ENCODE measurements around the gene ULK3. TPM values are rescaled to one million over a fixed set of nuclear protein-coding genes. Genes with fewer than 3 reads are reported as not detected.
A peak's percentile ranks its signal among the peaks of the same experiment; 100 is the strongest.

Gene ULK3
- total RNA-seq, 1 donor from 2014 or later, result 6.5 TPM

- no peak for DNase-seq (ENCODE audit: low spot score)
These were observed 19.6 kb downstream of the ULK3 start for GRCh38 chr15:74823324-74823723.

- no peak for DNase-seq (ENCODE audit: low spot score)
These were observed 20.7 kb downstream of the ULK3 start for GRCh38 chr15:74822233-74822632.

DNA sequence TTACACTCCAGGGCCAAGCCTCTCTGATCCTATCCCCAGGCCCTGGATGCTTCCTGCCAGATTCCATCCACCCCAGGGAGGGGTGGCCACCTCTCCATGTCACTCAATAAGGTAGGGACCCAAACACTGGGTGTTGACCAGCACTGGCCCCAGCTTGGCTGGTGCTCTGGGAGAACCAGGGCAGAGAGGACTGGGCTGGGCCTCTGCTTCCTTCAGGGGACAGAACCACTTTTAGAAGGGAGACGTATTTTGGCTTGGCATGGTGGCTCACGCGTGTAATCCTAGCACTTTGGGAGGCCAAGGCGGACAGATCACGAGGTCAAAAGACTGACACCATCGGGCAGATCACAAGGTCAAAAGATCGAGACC lies 21.2 kb downstream of the ULK3 start:
- no peak for DNase-seq (ENCODE audit: low spot score)

GRCh38 chr15:74821091-74821789 lies 21.7 kb downstream of the ULK3 start:
- DNase-seq (ENCODE audit: low spot score), result no peak

DNA sequence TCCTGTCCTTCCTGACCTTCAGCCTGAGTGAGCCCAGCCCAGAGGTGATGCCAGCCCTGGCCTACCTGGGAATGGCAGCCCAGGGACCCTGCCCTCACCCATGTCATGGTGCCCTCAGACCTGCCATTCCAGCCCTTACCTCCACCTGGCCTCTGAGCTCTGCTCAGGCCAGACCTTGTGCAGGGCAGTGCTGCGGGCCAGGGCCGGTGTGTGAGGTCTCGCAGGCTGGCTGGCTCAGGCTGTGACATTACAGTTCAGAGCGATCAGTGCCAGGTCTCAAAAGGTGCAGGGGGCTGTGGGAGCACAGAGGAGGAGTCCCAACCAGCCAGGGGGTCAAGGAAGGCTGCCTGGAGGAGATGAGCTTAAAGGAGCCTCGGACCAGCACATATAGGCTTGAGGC lies 22.9 kb downstream of the ULK3 start:
- DNase-seq (ENCODE audit: low spot score), result no peak

DNA sequence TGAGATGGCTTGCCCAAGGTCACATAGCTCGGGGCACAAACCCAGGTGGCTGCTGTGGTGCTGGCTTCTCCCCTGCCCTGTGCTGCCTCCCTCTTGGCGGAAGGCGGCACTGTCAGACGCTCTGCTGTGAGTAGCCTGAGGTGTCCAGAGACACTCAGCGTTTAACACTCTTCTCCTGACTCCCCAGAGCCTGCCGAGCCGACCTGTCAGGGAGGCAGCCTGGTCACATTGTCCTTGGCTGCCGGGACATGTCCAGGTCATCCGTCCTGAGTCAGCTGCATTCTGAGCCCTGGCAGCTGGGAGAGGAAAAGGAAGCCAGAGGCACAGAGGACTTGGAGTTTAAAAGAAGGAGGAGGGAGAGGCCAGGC lies 25.6 kb downstream of the ULK3 start:
- no peak for DNase-seq (ENCODE audit: low spot score)

- no peak for DNase-seq (ENCODE audit: low spot score)
These were observed 26.2 kb downstream of the ULK3 start for GRCh38 chr15:74816624-74817369.

DNA sequence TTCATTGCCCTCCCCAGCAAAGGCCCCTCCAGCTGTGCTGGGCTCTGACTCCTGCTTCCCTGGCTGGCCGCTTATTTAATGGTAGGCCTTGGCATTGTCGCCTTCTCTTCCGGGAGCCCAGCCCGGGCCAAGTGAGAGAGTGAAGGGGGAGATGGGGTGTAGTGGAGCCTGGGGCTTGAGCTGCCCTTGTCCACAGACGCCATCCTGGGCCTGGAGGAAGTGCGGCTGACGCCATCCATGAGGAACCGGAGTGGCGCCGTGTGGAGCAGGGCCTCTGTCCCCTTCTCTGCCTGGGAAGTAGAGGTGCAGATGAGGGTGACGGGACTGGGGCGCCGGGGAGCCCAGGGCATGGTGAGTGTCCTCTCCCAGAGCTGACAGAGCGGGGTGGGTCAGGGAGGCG lies 27.0 kb downstream of the ULK3 start:
- DNase-seq (ENCODE audit: low spot score), result no peak

GRCh38 chr15:74815121-74815934 lies 27.6 kb downstream of the ULK3 start:
- peak; percentile 55 for DNase-seq (ENCODE audit: low spot score)

GRCh38 chr15:74812533-74812932 lies 30.4 kb downstream of the ULK3 start, which contains the start of gene LMAN1L:
Gene LMAN1L (plus strand): TSS chr15:74812835. CDS start chr15:74812855, 20 bp downstream.
- DNase-seq (ENCODE audit: low spot score), result no peak

- DNase-seq (ENCODE audit: low spot score), result no peak
These were observed 33.0 kb downstream of the ULK3 start for GRCh38 chr15:74809956-74810355.

DNA sequence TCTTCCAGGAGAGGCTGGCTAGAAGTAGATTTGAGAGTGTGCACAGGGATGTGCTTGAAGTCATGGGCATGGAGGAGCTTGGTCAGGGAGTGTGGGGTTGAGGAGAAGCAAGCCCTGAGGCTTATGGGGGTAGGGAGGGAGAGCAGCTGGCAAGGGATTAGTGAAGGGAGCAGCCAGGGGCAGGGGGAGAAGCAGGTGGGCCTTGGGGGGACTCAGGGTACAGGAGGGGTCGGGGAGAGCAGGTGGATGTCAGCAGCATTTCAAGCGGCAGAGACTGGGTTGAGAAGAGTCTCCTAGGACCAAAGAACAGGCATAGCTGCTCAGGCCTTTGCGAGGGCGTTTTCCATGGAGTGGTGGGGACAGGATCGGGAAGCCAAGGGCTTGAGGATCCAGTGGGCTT lies 33.7 kb downstream of the ULK3 start:
- no peak for DNase-seq (ENCODE audit: low spot score)

GRCh38 chr15:74808840-74809229 lies 34.1 kb downstream of the ULK3 start:
- DNase-seq (ENCODE audit: low spot score), result no peak

DNA sequence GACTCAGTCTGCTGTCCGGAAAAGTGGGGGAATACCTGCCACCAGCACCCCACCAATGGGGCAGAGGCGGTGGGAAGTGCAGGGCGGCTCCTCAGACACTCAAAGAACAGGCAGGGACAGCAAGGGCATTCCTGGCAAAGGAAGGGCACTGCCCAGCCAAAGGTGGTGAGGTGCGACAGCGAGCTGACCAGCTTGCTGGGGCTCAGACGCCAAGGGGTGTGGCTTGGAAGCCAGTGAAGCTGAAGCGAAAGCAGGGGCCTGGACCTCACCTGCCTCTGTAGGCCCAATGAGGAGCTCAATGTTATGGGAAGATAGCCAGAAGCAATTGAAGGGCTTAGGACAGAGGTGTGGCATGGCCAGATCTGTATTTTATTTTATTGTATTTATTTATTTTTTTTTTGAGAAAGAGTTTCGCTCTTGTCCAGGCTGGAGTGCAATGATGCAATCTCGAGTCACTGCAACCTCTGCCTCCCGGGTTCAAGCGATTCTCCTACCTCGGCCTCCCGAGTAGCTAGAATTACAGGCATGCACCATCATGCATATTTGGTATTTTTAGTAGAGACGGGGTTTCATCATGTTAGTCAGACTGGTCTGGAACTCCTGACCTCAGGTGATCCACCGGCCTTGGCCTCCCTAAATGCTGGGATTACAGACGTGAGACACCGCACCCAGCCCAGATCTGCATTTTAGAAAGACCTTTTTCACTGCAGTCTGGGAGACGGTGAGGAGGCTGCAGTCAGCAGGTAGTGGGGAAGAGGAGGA lies 34.7 kb downstream of the ULK3 start:
- no peak for DNase-seq (ENCODE audit: low spot score)

- DNase-seq (ENCODE audit: low spot score), result peak; percentile 71
These were observed 35.7 kb downstream of the ULK3 start for GRCh38 chr15:74807282-74807681.

DNA sequence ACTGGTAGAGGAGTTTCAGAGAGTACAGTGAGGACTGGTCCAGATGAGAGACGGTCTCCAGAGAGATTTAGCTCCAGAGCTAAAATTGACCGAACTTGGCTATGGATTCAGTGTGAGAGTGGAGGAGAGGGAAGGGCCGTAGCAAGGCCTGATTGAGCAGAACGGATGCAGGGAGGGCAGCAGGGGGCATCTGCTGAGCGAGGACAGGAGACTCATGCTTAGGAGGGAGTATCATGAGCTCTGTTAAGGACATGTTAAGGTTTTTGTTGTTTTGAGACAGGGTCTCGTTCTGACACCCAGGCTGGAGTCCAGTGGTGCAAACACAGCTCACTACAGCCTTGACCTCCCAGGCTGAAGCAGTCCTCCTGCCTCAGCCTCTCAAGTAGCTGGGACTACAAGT lies 38.0 kb downstream of the ULK3 start:
- DNase-seq (ENCODE audit: low spot score), result no peak

- no peak for DNase-seq (ENCODE audit: low spot score)
These were observed 40.0 kb downstream of the ULK3 start for GRCh38 chr15:74802862-74803447.

DNA sequence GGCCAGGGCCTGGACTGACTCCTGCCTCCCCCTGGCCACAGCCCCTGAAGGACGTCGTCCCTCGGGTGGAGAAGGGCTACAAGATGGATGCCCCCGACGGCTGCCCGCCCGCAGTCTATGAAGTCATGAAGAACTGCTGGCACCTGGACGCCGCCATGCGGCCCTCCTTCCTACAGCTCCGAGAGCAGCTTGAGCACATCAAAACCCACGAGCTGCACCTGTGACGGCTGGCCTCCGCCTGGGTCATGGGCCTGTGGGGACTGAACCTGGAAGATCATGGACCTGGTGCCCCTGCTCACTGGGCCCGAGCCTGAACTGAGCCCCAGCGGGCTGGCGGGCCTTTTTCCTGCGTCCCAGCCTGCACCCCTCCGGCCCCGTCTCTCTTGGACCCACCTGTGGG lies 40.7 kb downstream of the ULK3 start:
- no peak for DNase-seq (ENCODE audit: low spot score)

GRCh38 chr15:74801311-74801997 lies 41.5 kb downstream of the ULK3 start:
- DNase-seq (ENCODE audit: low spot score), result no peak

DNA sequence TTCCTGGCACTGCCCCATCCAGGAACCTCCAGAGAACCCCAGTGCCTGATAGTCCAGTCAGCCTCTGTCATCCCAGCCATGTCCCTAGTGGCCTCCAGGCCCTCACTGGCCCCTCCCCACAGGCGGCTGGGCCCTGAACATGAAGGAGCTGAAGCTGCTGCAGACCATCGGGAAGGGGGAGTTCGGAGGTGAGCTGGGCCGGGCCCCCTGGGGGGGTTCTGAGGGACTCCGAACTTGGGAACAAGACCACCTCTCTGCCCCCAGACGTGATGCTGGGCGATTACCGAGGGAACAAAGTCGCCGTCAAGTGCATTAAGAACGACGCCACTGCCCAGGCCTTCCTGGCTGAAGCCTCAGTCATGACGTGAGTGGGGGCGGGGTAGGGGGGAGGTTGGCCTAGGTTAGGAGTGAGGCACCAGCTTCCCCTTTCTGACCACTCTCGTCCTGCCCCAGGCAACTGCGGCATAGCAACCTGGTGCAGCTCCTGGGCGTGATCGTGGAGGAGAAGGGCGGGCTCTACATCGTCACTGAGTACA lies 42.3 kb downstream of the ULK3 start:
- no peak for DNase-seq (ENCODE audit: low spot score)

All from umbilical cord (tissue), 2 donors.